Tibial nerve (tissue), 4 donors: ENCODE measurements around the gene MLC1. TPM values are rescaled to one million over a fixed set of nuclear protein-coding genes. Genes with fewer than 3 reads are reported as not detected.

Experiments used
- DNase-seq, 2 donors: peaks; one replicate each; pipeline ENCODE4 v3.0.0-alpha.2; 2019; ENCODE audit warnings: low spot score in 2 of 2
- H3K27ac ChIP-seq, 4 donors: fragments of 200-600 bp; sonication (generic) in 3 of 4; one replicate each; pipeline ENCODE4 v1.5.1; 2017 to 2019; ENCODE audit warnings: mild to moderate bottlenecking in 1 of 4
- H3K27me3 ChIP-seq, 2 donors: fragments of 200-600 bp; sonication (generic) in 1 of 2; one replicate each; pipeline versions ENCODE4 v1.5.1 to v1.6.0; 2017 to 2019
- H3K36me3 ChIP-seq, 3 donors: fragments of 200-600 bp; sonication (generic); one replicate each; pipeline ENCODE4 v1.5.1; 2018 to 2019
- H3K4me1 ChIP-seq, 4 donors: fragments of 200-600 bp; sonication (generic) in 3 of 4; one replicate each; pipeline ENCODE4 v1.5.1; 2017 to 2019
- H3K4me3 ChIP-seq, 4 donors: fragments of 200-600 bp; sonication (generic) in 3 of 4; one replicate each; pipeline ENCODE4 v1.5.1; 2017 to 2019; ENCODE audit warnings: mild to moderate bottlenecking in 1 of 4, moderate library complexity in 1 of 4
- H3K9me3 ChIP-seq, 4 donors: fragments of 200-600 bp; sonication (generic) in 3 of 4; one replicate each; pipeline ENCODE4 v1.5.1; 2017 to 2019
- EP300 ChIP-seq, 2 donors: sonication (generic); formaldehyde crosslinking; IDR thresholded peaks; one replicate each; pipeline ENCODE4 v1.6.1; 2017; ENCODE audit warnings: antibody characterized with exemption in 2 of 2, mild to moderate bottlenecking in 1 of 2
- POLR2A ChIP-seq, 2 donors: fragments of 450-650 bp; IDR thresholded peaks; one replicate each; pipeline ENCODE4 v1.6.1; 2017; ENCODE audit warnings: antibody characterized with exemption in 2 of 2, mild to moderate bottlenecking in 2 of 2, moderate library complexity in 2 of 2
- WGBS, 2 donors: methylation state at CpG; one replicate each; pipeline ENCODE4 v1.1.5; 2018; 5-methylcytosine and 5-hydroxymethylcytosine counted together
- total RNA-seq, 4 donors: library from RNA; depleted of rRNA; stranded (reverse); fragments of >200 nt; gene quantifications; one replicate each; pipeline ENCODE4 v1.1.0, GENCODE V29; 2016
- TF ChIP-seq, protein P1 (sequence below), 5 experiments: fragments of 200-600 bp in 3 of 5; fragments of 450-650 bp in 2 of 5; sonication (generic) in 3 of 5; IDR thresholded peaks; one replicate each; pipeline ENCODE4 v1.5.1; 2016 to 2019; ENCODE audit warnings: antibody characterized with exemption in 5 of 5, mild to moderate bottlenecking in 3 of 5, moderate library complexity in 2 of 5

The MLC1 gene
- total RNA-seq, 4 donors from 2014 or later, result not detected

GRCh38 chr22:50076646-50077535 is 8.3 kb downstream of the MLC1 start:
- peaks cover 0 to 15% of the 10 kb centered on the region in 2 donors for H3K27me3 ChIP-seq
- TF ChIP-seq, protein P1, sequence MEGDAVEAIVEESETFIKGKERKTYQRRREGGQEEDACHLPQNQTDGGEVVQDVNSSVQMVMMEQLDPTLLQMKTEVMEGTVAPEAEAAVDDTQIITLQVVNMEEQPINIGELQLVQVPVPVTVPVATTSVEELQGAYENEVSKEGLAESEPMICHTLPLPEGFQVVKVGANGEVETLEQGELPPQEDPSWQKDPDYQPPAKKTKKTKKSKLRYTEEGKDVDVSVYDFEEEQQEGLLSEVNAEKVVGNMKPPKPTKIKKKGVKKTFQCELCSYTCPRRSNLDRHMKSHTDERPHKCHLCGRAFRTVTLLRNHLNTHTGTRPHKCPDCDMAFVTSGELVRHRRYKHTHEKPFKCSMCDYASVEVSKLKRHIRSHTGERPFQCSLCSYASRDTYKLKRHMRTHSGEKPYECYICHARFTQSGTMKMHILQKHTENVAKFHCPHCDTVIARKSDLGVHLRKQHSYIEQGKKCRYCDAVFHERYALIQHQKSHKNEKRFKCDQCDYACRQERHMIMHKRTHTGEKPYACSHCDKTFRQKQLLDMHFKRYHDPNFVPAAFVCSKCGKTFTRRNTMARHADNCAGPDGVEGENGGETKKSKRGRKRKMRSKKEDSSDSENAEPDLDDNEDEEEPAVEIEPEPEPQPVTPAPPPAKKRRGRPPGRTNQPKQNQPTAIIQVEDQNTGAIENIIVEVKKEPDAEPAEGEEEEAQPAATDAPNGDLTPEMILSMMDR (IDR thresholded peaks at IDR 0.05), result no peak
- TF ChIP-seq POLR2A (IDR thresholded peaks at IDR 0.05) (no peak), EP300 (IDR thresholded peaks at IDR 0.05) (no peak)
- no peaks in the 10 kb centered on the region for H3K36me3 ChIP-seq
- DNase-seq, result no peak
- no peak overlapping the region for H3K27ac ChIP-seq
- H3K9me3 ChIP-seq, result no peaks in the 10 kb centered on the region
- no peaks in the 10 kb centered on the region for H3K4me1 ChIP-seq
- 80 to 84% methylated on average over 43 of the region's 43 CpGs for WGBS, 2 donors
- no peak overlapping the region for H3K4me3 ChIP-seq

GRCh38 chr22:50074551-50075530 is 10.4 kb downstream of the MLC1 start:
- DNase-seq, result no peak
- H3K4me1 ChIP-seq, result no peaks in the 10 kb centered on the region
- H3K9me3 ChIP-seq, result no peaks in the 10 kb centered on the region
- 75 to 82% methylated on average over 29 to 31 of the region's 32 CpGs for WGBS, 2 donors
- H3K27ac ChIP-seq, result no peak overlapping the region
- no peak overlapping the region for H3K4me3 ChIP-seq
- H3K36me3 ChIP-seq, result no peaks in the 10 kb centered on the region
- peaks cover 0 to 7% of the 10 kb centered on the region in 2 donors for H3K27me3 ChIP-seq
- TF ChIP-seq, protein P1 (IDR thresholded peaks at IDR 0.05), result no peak
- TF ChIP-seq POLR2A (IDR thresholded peaks at IDR 0.05) (no peak), EP300 (IDR thresholded peaks at IDR 0.05) (no peak)

DNA sequence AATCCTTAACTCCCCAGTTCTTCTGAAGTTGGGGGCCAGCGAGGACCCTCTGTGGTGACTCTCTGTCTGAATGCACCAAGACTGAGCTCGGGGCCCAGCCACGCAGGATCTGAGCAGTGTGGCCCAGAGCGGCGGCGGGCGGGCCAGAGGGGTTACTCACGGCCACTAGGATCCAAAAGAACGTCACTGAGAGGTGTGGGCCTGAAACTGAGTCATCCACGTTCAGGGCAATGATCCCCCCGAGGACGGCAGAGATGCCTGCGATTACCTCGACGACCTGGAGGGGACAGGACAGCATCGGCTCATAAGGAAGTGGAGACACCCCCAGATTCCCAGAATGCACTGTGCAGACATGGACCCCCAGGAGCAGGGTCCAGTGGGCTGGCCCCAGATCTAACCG is 11.2 kb downstream of the MLC1 start:
- DNase-seq, result no peak
- TF ChIP-seq, protein P1 (IDR thresholded peaks at IDR 0.05), result no peak
- TF ChIP-seq EP300 (IDR thresholded peaks at IDR 0.05) (no peak), POLR2A (IDR thresholded peaks at IDR 0.05) (no peak)

GRCh38 chr22:50072714-50073538 is 12.3 kb downstream of the MLC1 start:
- peaks cover 0 to 5% of the 10 kb centered on the region in 2 donors for H3K27me3 ChIP-seq
- H3K36me3 ChIP-seq, result no peaks in the 10 kb centered on the region
- no peaks in the 10 kb centered on the region for H3K4me1 ChIP-seq
- no peak overlapping the region for H3K27ac ChIP-seq
- no peaks in the 10 kb centered on the region for H3K9me3 ChIP-seq
- TF ChIP-seq, protein P1 (IDR thresholded peaks at IDR 0.05), result no peak
- no peak for TF ChIP-seq POLR2A (IDR thresholded peaks at IDR 0.05)
- no peak for TF ChIP-seq EP300 (IDR thresholded peaks at IDR 0.05)
- 85 to 86% methylated on average over 16 to 28 of the region's 28 CpGs for WGBS, 2 donors
- no peak overlapping the region for H3K4me3 ChIP-seq
- no peak for DNase-seq

More for the DNA sequence above, 11.2 kb downstream of the MLC1 start:
- Histone ChIP-seq H3K9me3 (no peaks in the 10 kb centered on the region), H3K36me3 (no peaks in the 10 kb centered on the region), H3K27me3 (peaks cover 0 to 4% of the 10 kb centered on the region in 2 donors), H3K27ac (no peak overlapping the region), H3K4me3 (no peak overlapping the region), H3K4me1 (no peaks in the 10 kb centered on the region)
- 64 to 75% methylated on average over 16 to 17 of the region's 17 CpGs for WGBS, 2 donors
